OCI-LY3 (cell line): ENCODE data around the gene FCHSD2.

ENCODE experiments used
- CTCF ChIP-seq: fragments of 200-600, 300-600 bp; sonication (generic); IDR thresholded peaks from 2 replicates; pipeline ENCODE4 v1.5.1; 2014; ENCODE audit warnings: antibody characterized with exemption, low read length, low read depth
- EZH2phosphoT487 ChIP-seq: fragments of 200-600 bp; shearing (Covaris generic); IDR thresholded peaks from 2 replicates; pipeline ENCODE4 v1.6.1; 2018; ENCODE audit warnings: antibody characterized with exemption, mixed run types, low read depth

GRCh38 chr11:73114835-73115220, 27.3 kb downstream of the FCHSD2 start:
- TF ChIP-seq CTCF (no peak), EZH2phosphoT487 (no peak)
